HG03039 (cell line): Measurements from ENCODE around the gene CCDC154.

Source experiments
- ATAC-seq: cut with Tn5 transposase; IDR thresholded peaks from one replicate; pipeline ENCODE4 v1.9.1; 2021; ENCODE audit warnings: mild to moderate bottlenecking, moderate library complexity; ENCODE audit not compliant: unreplicated experiment

Gene CCDC154

DNA sequence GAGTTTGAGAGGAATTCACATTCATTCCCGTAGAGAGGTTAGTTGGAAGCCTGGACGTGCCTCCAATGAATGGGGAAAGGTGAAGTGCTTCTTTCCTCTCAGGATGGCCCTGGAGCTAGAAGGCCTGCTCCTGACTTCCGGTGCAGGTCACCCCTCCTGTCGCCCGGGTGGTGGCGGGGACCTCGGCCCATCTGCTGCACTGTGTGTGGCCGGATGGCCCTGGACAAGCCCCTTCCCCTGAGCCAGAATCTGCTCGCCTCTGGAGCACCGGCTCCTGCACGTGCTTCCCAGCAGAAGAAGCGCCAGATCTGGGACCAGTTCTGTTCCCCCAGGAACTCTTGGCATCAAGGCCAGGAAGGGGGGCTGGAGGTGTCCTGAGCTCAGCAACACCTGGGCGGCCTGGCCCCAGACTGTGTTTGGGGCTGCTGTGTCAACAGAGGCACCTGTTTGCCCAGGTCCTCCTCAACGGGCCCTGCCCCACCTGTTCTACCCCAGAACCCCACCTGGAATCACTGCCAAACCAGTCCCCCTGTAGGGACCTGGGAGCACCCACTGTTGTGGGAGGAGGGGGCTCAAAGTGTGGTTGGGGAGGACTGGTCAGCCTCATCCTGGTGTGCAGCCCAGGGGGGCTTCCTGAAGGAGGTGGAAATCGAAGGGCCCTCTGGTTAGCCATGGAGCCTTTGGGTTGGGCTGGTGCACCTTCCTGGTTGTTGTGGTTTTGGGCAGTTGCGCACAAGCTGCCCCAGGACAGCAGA lies 18.6 kb downstream of the CCDC154 start:
- no peak for ATAC-seq

DNA sequence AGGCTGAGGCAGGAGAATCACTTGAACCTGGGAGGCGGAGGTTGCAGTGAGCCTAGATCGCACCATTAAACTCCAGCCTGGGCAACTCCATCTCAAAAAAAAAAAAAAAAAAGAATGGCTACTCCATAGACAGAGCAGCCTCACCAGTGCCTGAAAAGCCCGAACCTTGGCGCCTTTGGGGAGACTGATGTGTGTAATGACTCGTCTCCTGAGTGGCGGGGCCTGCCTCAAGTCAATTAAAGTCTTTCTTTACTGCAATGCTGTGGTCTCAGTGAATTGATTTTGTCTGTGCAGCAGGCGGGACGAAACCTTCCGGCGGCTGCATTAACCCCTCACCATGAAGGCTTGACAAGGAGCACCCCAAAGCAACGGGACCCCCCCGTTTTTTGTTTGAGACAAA lies 20.3 kb downstream of the CCDC154 start:
- no peak for ATAC-seq

DNA sequence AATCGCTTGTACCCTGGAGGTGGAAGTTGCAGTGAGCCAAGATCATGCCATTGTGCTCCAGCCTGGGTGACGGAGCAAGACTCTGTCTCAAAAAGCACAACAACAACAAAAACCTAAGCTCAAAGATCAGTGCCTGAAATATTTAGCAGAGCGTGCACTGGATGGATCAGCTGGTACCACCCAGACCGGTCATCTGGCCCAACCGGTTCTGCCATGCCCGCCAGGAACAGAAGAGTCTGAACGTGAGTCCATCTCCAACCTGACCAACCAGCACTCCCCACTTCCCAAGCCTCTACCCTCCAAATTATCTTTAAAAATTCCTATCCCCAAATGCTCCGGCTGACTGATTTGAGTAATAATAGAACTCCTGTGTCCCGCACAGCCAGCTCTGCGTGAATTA lies 22.3 kb downstream of the CCDC154 start:
- ATAC-seq, result no peak

DNA sequence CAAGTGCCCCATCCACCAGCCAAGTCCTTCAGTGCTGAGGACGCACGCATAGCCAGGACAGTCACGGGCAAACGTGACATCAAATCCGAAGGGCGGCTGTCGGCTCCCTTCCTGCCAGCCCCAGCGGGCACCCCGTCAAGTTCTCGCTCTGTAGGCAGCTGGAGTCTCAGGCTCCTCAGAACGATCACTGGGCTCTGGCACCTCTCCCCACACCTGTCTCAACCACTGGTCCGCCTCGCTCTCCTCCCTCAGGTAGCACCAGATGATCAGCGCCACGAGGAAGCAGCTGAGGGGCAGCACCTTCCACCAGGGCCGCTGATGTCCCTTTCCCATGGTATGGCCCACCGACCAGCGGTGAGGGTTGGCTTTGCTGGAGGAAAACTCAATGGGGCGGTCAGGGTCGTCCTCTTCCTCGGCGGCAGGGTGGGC lies 24.2 kb downstream of the CCDC154 start:
- ATAC-seq, result peak; percentile 2

DNA sequence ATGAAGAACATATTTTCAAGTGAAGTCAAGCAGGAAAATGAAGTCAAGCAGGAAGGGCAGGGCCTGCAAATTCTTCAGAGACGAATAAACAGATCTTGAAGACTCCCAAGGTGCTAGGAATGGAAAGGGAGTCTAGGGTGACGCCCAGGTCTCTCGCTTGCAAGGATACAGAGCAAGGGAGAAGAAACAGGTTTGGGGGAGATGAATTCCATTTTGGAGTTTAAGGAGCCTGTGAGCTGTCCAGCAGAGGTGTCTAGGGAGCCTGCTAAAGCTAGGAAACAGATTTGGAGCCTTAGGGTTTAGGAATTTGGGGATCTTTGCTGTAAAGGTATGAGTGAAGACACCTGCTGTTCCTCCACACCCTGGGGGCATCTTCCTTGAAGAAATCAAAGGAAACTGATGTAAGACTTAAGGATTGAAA lies 27.8 kb downstream of the CCDC154 start:
- ATAC-seq, result no peak

DNA sequence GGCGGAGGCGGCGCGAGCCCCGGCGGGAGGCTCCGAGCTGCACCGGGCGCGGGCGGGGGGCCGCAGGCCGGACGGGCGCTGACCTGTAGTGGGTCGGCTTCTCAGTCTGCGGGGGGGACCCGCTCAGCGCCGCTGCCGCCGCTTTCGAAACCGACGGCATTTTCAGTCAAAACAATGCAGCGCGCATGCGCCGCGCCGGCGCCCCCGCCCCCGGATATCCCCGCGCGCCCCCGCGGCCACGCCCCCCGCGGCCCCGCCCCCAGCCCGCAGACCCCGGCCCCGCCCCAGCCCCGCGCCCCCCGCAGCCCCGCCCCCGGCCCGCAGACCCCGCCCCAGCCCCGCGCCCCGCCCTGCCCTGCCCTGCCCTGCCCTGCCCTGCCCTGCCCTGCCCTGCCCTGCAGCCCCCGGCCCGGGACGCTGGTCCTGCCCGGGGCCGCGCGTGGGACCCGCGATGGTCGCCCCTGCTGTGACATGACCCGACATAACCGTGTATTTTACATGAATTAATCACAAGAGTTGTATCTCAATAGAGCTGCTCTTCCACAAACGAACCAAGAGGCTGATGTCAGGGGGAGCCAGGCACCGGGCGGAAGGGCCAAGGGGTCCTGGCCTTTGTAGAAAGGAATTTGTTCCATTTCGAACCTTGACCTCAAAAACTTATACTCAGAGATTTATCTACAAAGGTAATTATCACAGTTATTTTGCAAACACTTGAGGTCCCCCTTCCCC lies 29.7 kb downstream of the CCDC154 start, which contains the start of gene UNKL:
Gene UNKL, minus strand, starts transcription at position 173 of the 729 bp plus-strand sequence. Its CDS starts 13 bp downstream, at position 160.
- ATAC-seq, result peak; percentile 48

DNA sequence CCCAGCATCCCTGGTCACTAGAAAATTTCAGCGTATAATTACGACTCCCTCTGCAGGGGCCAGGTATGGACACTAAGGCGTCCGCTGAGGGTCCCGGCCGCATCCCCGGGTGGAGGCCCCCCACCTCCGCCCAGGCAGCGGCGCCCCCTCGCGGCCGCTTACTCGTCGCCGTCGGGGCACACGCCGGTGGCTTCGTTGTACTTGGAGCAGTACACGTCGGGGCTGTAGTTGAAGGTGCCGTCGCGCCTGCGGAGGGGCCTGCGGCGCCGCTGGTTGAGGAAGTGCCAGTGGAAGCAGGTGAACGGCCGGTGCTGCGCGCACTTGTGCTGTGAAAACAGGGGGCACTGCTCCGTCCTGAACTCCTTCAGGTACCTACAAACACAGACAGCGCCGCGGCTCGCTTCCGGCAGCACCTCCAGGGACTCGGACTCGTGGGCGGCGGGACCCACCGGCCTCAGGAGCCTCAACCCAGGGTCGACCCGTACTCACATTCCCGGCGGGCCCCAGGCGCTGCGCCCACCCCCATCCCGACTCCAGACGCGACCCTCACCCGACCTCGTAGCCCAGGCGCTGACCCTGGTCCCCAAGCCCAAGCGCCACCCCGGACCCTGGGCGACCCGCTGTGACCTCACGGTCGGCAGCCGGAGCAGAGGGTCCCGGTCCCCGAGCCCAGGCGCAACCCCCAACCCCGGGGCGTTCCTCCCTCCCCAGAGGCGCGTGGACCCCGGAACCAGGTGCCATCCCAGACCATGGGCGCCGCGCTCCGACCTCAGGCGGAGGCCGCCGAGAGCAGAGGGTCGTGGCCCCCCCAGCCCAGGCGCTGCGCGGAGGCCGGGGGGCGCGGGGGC lies 30.4 kb downstream of the CCDC154 start:
- peak; percentile 21 for ATAC-seq

DNA sequence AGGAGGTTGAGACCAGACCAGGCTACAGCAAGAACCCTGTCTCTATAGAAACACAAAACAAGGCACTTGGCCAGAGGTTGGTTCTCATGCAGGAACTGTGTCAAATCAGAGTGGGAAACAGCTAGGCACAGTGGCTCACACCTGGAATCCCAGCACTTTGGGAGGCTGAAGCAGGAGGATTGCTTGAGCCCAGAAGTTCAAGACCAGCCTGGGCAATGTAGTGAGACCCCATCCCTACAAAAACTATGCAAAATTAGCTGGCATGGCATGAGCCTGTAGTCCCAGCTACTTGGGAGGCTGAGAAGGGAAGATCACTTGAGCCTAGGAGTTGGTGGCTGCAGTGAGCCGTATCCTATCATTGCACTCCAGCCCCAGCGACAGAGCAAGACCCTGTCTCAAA lies 31.5 kb downstream of the CCDC154 start:
- no peak for ATAC-seq

DNA sequence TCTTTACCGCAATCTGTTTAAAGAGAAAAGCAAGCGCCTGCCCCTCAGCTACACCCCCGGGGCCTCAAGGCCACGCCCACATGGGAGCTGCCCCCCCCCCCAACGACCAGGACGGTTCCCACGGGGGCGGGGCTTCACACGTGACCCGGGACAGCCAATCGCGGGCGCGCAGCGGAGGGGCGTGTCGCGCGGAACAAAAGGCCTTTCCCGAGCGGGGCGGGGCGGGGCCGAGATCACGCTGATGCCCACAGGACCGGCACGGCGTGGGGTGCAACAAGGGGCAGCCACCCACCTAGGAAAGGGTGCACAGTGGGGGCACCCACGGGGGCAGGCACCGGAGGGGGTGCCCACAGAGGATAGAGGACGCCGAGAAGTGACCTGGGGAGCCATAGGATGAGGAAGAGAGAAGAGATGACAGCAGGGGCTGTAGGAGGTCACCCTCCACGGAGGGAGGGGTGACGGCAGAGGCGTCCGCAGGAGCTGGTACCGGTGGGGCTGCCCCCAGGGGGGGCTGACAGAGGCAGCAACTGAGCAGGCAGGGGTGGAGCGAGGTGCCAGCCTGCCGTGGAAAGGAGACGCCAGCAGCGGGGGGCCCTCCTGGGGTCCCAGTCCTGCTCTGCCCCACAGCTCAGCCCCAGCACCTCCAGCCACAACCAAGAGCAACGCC lies 36.1 kb downstream of the CCDC154 start:
- ATAC-seq, result peak; percentile 60

DNA sequence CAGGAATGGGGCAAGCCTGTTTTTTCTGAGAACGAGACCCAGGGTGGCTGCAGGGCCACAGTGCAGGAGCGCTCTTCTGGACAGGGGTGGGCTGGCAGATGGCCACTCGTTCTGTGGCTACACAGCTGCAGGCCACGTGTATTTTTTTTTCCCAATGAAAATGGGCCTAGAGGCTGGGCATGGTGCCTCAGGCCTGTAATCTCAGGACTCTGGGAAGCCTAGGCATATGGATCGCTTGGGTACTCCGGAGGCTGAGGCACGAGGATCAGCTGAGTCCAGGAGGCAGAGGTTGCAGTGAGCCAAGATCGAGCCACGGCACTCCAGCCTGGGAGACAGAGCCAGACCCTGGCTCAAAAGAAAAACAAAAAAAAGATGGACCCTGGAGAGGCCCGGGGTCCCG lies 36.6 kb downstream of the CCDC154 start:
- peak; percentile 12 for ATAC-seq

DNA sequence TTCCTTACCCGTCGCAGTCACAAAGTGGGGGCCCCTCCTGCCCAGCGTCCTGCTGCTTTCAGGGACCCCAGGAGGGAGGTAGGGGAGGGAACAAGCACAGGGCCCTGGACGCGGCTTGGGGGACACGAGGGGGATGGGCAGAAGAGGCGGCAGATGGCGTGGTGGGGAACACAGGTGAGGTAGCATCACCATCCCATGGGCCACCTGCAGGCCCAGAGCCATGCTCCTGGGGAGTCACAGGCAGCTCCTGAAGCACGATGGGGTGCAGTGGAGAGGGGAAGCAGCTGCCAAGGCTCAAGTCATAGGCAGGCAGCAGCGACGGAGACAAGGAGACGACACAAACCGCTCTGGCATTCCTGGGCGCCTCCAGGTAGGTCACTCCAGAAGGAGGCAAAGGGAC lies 40.6 kb downstream of the CCDC154 start:
- ATAC-seq, result no peak

DNA sequence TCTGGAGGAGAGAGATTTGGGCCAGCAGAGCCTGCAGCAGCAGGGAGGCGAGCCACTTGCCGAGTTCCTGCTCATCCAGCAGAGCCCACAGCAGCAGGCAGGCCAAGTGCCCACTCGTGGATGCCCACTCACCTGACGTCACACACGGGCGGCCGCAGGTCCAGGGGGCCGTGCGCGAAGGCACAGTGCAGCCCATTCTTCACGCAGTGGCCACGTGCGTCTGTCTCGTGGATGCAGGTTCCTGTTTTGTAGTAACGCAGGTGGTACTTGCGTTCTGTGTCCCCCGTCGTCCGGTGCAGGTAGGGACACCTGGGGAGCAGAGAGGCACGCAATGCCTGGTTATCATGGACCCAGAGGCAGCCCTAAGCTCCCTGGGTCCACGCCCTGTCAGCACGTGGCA lies 41.3 kb downstream of the CCDC154 start:
- ATAC-seq, result no peak

DNA sequence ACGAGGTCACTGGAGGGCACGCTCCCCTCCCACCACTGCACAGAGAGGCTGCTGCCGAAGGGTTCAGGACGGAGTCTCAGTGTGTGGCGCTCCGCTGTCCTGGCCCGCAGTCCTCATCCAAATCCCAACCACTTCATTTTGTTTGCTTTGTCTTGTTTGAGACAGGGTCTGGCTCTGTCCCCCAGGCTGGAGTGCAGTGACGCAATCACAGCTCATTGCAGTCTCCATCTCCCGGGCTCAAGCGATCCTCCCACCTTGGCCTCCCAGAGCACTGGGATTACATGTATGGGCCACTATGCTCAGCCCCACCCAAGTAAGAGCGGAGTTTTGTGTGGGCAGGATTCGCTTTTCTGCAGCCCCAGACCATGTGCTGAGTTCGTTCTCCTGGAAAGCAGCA lies 42.6 kb downstream of the CCDC154 start:
- no peak for ATAC-seq

DNA sequence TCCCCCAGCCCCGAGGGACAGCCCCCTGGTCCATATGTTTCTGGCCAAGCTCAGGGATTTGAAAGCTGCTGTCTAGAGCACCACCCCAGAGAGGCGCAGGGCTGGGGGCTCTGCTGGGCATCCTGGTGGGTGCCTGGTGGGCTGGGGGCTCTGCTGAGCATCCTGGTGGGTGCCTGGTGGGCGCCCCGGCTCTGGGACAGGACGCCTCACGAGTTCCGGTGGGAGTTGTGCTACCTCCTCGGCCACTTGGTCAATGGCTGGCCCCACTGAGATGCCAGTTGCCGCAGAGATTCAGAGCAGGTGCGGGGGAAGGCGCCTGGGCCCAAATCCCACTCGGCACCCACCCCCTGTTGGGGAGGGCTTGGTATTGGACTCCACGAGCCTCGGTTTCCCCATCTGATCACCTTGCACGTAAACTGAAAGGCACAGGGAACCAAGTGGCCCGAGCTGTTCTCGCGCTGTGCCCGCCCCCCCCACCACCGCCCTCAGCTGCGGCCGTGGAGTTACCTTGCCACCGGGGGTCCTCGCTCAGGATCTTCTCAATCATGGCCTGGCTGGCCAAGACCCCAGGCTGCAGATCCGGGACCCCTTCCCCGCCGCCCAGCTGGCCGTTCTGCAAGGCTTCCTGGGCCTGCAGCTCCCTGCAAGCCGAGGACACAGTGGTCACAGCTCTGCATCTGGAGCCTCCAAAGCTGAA lies 43.1 kb downstream of the CCDC154 start:
- ATAC-seq, result no peak

DNA sequence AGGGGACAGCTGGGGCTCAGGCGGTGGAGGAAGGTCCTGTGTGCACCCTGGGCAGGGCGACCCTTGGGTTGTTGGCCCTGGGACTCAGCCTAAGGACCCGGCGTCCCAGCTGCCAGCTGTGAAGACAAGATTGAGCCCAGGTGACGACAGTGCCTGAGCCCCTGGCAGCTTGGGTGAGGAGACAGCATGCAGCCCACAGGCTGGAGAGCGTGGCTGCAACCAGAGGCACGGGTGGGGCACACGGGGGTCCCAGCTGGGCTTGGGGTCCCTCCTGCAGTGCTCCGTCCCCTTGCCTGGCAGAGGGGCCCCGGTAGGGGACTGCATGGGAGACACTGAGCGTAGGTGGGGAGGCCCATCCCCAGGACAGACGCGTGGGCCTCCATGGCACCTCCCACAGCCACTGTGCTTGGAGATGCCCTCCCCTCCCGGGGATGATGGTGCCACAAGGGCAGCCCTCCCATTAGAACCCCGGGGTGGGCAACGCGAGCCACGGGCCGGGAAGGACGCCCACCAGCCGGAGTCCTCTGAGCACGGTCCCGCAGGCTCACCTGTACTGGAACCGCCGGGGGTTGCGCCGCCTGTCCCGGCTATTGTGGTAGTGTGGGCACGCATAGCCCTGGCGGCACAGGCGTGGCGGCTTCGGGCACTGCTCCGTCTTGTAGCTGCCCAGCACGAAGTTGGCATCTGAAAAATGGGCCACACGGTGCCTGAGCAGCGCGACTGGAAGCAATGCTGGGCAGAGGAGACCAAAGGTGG lies 45.4 kb downstream of the CCDC154 start:
- ATAC-seq, result no peak

DNA sequence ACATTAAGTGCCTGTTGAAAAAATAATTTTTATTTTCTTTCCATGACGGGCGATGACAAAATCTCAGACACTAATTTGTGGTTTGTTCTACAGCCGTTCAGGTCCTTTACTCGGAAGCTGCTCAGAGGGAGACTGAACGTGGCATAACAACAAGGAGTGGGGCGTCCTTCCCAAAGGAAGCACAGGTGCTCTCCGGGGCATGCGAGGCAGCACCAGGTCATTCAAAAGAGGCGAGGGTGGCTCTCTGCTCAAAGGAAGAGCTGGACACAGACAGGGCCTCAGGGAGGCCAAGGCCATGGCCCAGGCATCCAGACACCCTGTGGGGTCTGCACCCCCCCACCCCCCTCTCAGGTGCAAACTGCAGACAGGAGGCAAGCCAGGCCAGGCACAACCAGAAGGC lies 46.0 kb downstream of the CCDC154 start:
- ATAC-seq, result no peak

DNA sequence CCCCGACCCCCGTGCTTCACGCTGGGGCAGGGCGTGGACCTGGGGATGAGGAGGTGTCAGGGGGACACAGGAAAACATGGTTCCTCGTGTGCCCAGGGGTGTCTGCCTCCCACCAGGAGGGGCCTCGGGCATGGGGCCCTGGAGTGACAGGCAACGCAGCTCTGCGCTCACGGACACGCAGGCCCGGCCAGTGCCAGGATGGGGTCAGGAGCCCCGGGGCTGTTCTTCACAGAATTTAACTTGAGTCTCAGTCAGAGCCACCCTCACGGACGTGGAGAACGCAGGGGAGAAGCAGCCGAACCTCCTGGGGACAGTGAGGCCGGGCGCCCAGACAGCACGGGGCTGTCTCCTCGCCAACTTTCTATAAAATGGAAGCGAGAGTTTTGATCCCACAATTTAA lies 46.6 kb downstream of the CCDC154 start:
- ATAC-seq, result no peak

DNA sequence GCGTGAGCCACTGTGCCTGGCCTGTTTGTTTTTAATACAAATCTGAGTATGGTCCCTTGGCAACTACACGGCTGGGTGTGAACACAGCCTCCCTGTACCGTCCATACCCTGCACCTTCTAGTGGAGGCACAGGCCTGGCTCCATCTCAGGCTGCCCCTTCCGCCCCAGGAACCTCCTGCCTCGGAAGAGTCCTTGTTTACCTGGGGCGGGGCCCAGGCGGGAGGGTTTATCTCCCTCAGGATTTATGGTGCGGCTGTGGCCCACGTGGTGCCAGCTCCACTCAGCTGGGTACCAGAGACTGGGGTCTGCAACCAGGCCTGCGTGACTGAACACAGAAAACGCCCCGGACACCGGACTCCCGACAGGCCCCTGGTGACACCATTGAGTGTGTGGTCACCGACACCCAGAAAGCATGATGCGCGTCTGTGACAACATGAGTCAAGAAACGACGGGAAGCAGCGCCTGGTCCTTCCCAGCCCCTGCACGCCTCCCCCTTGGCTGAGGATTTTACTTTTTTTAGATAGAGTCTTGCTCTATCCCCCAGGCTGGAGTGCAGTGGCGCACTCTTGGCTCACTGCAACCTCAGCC lies 48.8 kb downstream of the CCDC154 start:
- no peak for ATAC-seq

DNA sequence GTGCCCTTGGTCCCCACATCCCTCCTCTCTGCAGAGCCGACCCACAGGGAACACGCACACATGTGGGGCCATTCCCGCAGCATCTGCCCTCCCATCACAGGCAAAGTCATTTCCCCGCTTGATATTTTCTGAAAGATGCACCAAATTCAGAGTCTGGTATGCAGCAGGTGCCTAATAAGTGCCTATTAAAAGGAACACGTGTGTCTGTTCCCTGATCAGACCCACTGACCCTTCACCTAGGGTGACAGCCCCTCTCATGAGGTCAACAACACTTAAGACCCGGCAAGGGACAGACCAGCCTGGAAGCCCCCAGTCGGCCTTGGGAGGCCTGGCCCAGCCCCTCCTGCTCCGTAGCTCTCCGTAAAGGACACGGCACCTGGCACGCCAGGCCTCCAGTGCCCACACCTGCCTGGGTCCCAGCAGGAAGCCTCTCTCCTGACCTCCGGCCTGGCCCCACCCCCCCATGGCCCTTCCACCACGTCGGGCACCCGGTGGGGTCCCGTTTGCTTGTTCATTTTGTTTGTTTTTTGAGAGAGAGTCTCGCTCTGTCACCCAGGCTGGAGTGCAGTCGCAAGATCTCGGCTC lies 49.9 kb downstream of the CCDC154 start:
- ATAC-seq, result no peak
